Jurkat, Clone E6-1 (cell line): ENCODE data around the gene KIF6.

Experiments used
- DNase-seq: peaks from one replicate; pipeline ENCODE4 v3.0.0-alpha.2; 2011; ENCODE audit warnings: low read depth, low spot score
- H3K4me3 ChIP-seq: 2 replicates; pipeline ENCODE4 v1.5.1; 2011; ENCODE audit warnings: mild to moderate bottlenecking, low read length, control low read depth, moderate library complexity

Gene KIF6

GRCh38 chr6:39378175-39378959, 346.8 kb downstream of the KIF6 start:
- no peak for DNase-seq
- no peak overlapping the region for H3K4me3 ChIP-seq

GRCh38 chr6:39377539-39377950, 347.7 kb downstream of the KIF6 start:
- DNase-seq: peak; percentile 35
- H3K4me3 ChIP-seq: no peak overlapping the region

- no peak overlapping the region for H3K4me3 ChIP-seq
- DNase-seq: no peak
These were observed 349.8 kb downstream of the KIF6 start for GRCh38 chr6:39375405-39375804.

GRCh38 chr6:39370390-39370789, 354.8 kb downstream of the KIF6 start:
- DNase-seq: no peak

GRCh38 chr6:39369987-39370386, 355.2 kb downstream of the KIF6 start:
- H3K4me3 ChIP-seq: no peak overlapping the region

More at GRCh38 chr6:39370390-39370789, 354.8 kb downstream of the KIF6 start:
- H3K4me3 ChIP-seq: no peak overlapping the region

GRCh38 chr6:39367700-39368099, 357.5 kb downstream of the KIF6 start:
- H3K4me3 ChIP-seq: no peak overlapping the region
- no peak for DNase-seq

More at GRCh38 chr6:39369987-39370386, 355.2 kb downstream of the KIF6 start:
- no peak for DNase-seq

- DNase-seq: no peak
- no peak overlapping the region for H3K4me3 ChIP-seq
These were observed 358.1 kb downstream of the KIF6 start for GRCh38 chr6:39366931-39367618.

GRCh38 chr6:39365281-39366074, 359.7 kb downstream of the KIF6 start:
- no peak for DNase-seq
- H3K4me3 ChIP-seq: no peak overlapping the region

- no peak for DNase-seq
- H3K4me3 ChIP-seq: no peak overlapping the region
These were observed 361.9 kb downstream of the KIF6 start for GRCh38 chr6:39363280-39363679.

GRCh38 chr6:39362487-39362865, 362.7 kb downstream of the KIF6 start:
- no peak overlapping the region for H3K4me3 ChIP-seq
- DNase-seq: no peak

- H3K4me3 ChIP-seq: no peak overlapping the region
- peak; percentile 56 for DNase-seq
These were observed 363.3 kb downstream of the KIF6 start for GRCh38 chr6:39361657-39362486.

- H3K4me3 ChIP-seq: no peak overlapping the region
- no peak for DNase-seq
These were observed 364.8 kb downstream of the KIF6 start for GRCh38 chr6:39360378-39360777.

GRCh38 chr6:39357998-39358686, 367.1 kb downstream of the KIF6 start:
- no peak overlapping the region for H3K4me3 ChIP-seq
- peak; percentile 32 for DNase-seq

- no peak for DNase-seq
- no peak overlapping the region for H3K4me3 ChIP-seq
These were observed 371.4 kb downstream of the KIF6 start for GRCh38 chr6:39353698-39354315.

- no peak for DNase-seq
- no peak overlapping the region for H3K4me3 ChIP-seq
These were observed 374.3 kb downstream of the KIF6 start for GRCh38 chr6:39350723-39351505.

GRCh38 chr6:39348740-39349139, 376.5 kb downstream of the KIF6 start:
- no peak for DNase-seq
- no peak overlapping the region for H3K4me3 ChIP-seq

- H3K4me3 ChIP-seq: no peak overlapping the region
- peak; percentile 45 for DNase-seq
These were observed 377.2 kb downstream of the KIF6 start for GRCh38 chr6:39347906-39348585.
